GM18505 (cell line): ENCODE results near the gene TENM4.

Source experiments
- ATAC-seq: cut with Tn5 transposase; IDR thresholded peaks from one replicate; pipeline ENCODE4 v1.9.1; 2021; ENCODE audit not compliant: unreplicated experiment
- POLR2A ChIP-seq: IDR thresholded peaks from 4 replicates; pipeline ENCODE4 v1.6.1; 2011; ENCODE audit warnings: borderline replicate concordance; ENCODE audit not compliant: insufficient read depth, insufficient read length; ENCODE audit errors: extremely low read depth

TENM4 gene

DNA sequence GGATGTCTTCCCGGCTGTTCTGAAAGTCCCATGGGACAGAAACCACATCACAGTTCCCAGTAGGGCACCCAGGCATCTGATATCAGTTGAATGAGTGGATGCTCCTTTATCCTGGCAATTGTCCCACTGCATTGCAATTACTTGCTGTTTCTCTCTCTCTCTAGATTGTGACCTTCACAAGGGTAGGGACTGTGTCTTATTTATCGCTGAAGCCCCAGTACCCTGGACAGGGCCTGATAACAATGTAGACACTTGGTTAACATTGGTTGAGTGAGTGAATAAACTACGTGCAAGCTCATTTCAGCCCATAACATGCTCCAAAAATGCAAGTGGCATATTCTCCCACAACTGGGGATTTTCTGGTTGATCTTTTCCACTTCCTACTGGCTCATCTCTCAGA lies 672.5 kb downstream of the TENM4 start:
- no peak for TF ChIP-seq POLR2A
- no peak for ATAC-seq

DNA sequence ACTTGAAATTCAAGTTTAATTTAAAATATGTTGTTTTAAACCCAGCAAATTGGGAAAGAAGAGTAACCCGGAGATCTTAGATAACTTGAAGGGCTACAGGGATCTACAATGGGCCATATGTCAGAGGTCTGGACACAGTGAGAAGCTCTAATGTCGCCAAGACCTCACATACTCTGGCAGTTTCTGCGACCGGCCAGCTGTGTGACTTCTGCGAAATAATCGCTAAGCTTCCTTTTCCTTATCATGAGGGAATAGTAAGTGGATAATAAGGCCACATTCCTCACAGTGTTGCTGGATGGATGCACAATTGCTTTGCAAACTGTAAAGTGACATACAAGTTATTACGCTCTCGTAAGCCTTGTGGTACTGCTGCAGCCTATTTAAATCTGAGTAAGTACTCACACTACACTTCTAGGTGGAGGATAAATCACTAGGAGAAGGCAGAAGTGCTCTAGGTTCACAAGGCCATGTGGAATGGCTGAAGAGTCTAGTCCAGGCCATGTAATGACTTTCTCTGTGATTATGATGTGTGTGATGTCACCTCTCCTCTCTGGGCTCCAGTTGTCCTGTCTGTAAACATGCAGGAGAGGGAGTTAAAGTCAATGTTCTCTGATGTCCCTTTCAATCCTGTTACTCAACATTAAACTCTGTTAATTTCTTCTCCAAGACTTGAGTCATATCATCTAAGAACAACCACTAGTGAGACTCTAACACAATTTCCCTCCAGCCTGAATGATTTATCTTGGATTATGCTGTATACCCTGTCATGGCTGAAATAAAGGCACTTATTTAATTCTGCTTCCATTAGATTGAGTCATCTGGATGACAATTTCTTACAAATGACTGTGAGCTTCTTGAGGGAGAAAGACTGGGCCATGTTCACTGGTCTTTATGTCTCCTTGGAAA lies 673.5 kb downstream of the TENM4 start:
- no peak for ATAC-seq

GRCh38 chr11:78764946-78765345 lies 675.9 kb downstream of the TENM4 start:
- ATAC-seq = no peak
- TF ChIP-seq POLR2A = no peak

More for the DNA sequence above, 673.5 kb downstream of the TENM4 start:
- TF ChIP-seq POLR2A = no peak

- no peak for ATAC-seq
- TF ChIP-seq POLR2A = no peak
Measured at GRCh38 chr11:78763664-78764063, 677.2 kb downstream of the TENM4 start.

DNA sequence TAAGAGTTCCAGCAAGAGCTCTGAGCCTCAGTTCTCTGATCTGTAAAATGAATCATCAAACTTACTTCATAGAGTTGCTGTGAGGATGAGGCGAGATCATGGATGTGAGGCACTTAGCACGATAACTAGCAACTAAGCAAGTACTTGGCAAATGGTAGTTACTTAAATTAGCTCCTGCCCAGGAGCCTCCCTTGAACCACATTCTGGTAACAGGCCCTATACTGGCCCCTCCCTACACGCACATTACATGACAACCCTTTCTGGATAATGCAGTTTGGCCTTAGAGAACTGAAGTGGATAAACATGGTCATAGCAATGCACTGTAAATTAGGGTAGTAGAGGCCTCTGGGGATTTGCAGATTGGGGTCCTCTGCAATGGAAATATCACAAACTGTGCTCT lies 678.7 kb downstream of the TENM4 start:
- no peak for ATAC-seq
- TF ChIP-seq POLR2A = no peak

DNA sequence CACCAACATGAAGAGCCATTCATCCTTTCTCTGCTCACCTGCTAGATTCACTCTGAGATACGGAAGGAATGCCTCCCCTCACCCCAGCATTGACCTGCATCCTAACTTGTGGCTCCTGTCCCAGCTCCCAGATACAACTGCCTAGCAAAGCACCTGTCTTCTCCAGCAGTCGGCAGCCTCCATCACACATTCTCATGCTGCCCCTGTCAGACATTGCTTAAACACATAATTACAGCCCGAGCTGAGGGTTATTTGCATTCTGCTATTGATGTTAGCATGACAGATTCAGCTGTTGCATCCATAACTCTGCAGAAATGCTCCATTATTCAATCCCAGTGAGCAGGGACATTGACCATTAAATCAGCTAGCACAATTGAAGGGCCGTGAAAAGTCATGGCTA lies 681.8 kb downstream of the TENM4 start:
- TF ChIP-seq POLR2A = no peak
- ATAC-seq = no peak

- TF ChIP-seq POLR2A = no peak
- ATAC-seq = no peak
Measured at GRCh38 chr11:78753297-78753696, 687.5 kb downstream of the TENM4 start.

GRCh38 chr11:78752494-78752893 lies 688.3 kb downstream of the TENM4 start:
- no peak for TF ChIP-seq POLR2A
- ATAC-seq = no peak

- ATAC-seq = no peak
Measured at GRCh38 chr11:78748918-78749690, 691.7 kb downstream of the TENM4 start.

DNA sequence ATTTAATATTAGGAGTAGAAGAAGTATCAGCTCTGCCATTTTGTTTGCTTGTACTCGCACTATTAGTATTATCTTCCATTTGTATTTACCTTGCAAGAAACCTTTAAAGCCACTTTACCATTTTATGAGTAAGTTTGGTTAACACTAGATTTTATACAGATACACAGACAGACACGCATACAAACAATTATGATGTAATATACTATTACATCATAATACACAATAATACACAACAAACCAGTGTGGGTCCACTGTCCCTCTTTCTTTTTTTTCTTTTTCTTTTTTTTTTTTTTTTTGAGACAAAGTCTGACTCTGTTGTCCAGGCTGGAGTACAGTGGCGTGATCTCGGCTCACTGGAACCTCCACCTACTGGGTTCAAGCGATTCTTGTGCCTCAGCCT lies 695.9 kb downstream of the TENM4 start:
- no peak for ATAC-seq
- no peak for TF ChIP-seq POLR2A

More at GRCh38 chr11:78748918-78749690, 691.7 kb downstream of the TENM4 start:
- no peak for TF ChIP-seq POLR2A

DNA sequence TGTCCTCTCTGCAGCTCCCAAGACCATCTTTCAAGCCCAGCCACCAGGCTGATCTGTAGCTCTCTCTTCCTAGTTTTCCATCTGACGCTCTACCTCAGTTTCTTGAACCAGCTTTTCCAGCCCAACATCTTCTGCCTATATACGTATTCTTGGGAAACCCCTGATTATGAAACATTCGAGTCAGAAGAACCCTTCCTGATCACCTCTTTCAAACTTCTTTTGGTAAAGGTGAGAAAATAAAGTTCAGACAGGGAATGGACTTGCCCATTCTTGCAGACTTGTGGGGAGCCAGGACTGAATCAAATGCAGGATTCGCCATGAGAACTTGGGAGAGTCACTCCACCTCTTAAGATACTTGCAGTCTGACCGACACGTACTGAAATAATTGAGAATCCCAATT lies 696.6 kb downstream of the TENM4 start:
- ATAC-seq = no peak
- TF ChIP-seq POLR2A = no peak

- no peak for ATAC-seq
- no peak for TF ChIP-seq POLR2A
Measured at GRCh38 chr11:78742430-78742829, 698.4 kb downstream of the TENM4 start.

DNA sequence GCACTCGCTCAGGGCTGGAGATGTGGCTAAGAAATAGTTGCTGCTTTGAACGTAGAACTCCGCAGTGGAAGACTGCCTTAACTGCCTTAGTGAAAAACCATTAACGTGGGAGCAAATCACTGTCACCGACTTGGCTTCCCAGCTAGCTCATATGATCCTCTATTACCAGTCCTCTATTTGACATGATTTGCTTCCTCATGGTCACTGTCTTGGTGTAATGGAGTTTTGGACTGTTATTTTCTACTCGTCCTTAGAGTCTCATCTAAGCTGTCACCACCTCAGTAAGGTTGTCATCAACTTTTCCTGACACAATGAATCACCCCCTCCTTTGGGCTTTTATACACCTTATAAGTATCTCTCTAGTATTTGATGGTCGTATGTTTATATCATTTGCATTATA lies 699.1 kb downstream of the TENM4 start:
- ATAC-seq = no peak
- no peak for TF ChIP-seq POLR2A
